IPS-15b (cell line): ENCODE data around the gene FAM184A.

Experiments used
- H3K27me3 ChIP-seq: one replicate; pipeline ENCODE4 v1.6.1; 2013; ENCODE audit warnings: low read length; ENCODE audit not compliant: control insufficient read depth, insufficient read depth
- H3K36me3 ChIP-seq: one replicate; pipeline ENCODE4 v1.6.1; 2013; ENCODE audit warnings: low read length; ENCODE audit not compliant: control insufficient read depth, insufficient read depth
- H3K4me1 ChIP-seq: one replicate; pipeline ENCODE4 v1.6.1; 2013; ENCODE audit warnings: mild to moderate bottlenecking, low read length; ENCODE audit not compliant: control insufficient read depth, insufficient read depth
- H3K4me3 ChIP-seq: one replicate; pipeline ENCODE4 v1.5.1; 2013; ENCODE audit warnings: low read depth, low read length
- H3K9ac ChIP-seq: one replicate; pipeline ENCODE4 v1.6.1; 2013; ENCODE audit warnings: low read depth, mild to moderate bottlenecking, low read length
- H3K9me3 ChIP-seq: one replicate; pipeline ENCODE4 v1.6.1; 2013; ENCODE audit warnings: mild to moderate bottlenecking, low read length; ENCODE audit not compliant: control insufficient read depth, insufficient read depth

FAM184A gene

DNA sequence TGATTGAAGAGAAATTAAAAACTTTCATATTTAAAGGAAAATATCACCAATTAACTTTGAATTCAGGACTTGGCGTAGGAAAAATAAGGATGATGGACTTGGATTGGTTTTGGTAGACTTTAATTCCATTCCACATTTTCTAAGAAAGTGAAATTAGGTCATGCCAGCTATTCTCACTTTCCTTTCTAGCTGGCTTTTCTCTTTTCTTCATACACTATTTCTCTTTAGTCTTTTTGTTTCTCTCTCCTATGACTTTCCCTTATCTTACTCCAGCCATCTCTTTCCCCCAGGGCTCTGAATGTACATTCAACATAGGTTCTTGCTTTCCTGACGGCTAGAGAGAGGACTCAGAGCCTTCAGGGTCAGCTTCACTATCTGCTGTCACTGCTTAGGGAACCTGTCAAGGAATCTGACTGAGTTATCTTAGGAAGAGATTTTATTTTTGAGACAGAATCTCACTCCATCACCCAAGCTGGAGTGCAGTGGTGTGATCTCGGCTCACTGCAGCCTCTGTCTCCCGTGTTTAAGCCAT is 82.1 kb downstream of the FAM184A start:
- Histone ChIP-seq H3K27me3 (no peaks in the 10 kb centered on the region), H3K9ac (no peak overlapping the region), H3K36me3 (no peaks in the 10 kb centered on the region), H3K4me3 (no peak overlapping the region), H3K9me3 (no peaks in the 10 kb centered on the region), H3K4me1 (no peaks in the 10 kb centered on the region)

DNA sequence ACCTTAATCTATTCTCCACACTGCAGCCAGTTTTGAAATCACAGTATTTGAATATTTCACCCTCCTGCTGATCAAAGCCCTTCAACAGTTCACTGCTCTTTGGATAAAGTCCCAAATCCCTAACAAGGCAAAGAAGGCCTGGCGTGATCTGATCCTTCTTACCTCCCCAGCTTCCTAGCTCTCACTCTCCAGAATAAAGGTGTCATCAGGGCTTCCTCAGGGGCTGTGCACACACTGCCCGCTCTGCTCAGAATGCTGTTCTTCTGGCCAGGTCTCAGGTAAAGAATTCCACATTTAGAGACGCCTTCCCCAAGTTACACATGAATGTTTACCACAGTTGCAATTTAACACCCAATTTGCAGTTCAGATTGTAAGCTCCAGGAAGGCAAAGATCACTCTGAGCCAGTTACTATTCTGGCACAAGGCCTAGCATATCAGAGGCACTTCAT is 84.6 kb downstream of the FAM184A start:
- Histone ChIP-seq H3K27me3 (no peaks in the 10 kb centered on the region), H3K4me3 (no peak overlapping the region), H3K36me3 (no peaks in the 10 kb centered on the region), H3K9ac (no peak overlapping the region), H3K4me1 (no peaks in the 10 kb centered on the region), H3K9me3 (no peaks in the 10 kb centered on the region)

DNA sequence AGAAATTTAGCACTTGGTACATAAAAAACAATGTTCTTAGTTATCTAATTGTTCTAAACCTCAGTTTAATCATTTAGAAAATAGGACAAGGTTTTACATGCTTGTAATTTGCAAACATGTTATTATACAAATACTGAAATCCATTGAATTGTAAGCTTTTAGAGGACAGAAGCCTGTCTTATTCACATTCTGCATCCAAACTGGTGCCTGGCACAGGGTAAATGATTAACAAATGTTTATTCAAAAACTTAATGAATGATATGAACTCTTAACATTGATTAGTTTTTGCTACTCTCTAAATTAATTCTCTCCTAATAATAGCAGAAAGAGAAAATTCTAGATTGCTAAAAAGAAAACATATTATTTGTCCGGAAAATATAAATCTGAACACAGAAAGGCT is 85.1 kb downstream of the FAM184A start:
- Histone ChIP-seq H3K4me3 (no peak overlapping the region), H3K36me3 (no peaks in the 10 kb centered on the region), H3K4me1 (no peaks in the 10 kb centered on the region), H3K9ac (no peak overlapping the region), H3K9me3 (no peaks in the 10 kb centered on the region), H3K27me3 (no peaks in the 10 kb centered on the region)

DNA sequence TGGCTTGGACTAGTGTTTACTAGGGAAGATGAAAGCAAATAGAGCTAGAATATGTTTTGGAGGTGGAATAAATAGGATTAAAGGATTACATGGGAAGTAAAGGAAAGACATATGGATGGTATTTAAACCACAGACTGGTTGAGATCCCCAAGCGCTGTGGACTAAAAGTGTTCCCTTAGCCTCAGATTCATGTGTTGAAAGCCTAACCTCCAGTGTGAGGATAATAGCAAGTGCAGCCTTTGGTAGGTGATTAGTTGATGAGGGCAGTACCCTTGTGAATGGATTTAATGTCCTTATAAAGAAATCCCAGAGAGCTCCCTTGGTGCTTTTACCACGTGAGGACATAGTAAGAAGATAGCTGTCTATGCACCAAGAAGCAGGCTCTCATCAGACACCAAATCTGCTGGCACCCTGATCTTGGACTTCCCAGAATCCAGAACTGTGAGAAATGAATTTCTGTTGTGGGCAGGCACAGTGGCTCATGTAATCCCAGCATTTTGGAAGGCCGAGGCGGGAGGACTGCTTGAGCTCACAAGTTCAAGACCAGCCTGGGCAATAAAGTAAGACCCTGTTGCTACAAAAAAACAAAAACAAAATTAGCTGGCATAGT is 86.2 kb downstream of the FAM184A start:
- no peak overlapping the region for H3K9ac ChIP-seq

DNA sequence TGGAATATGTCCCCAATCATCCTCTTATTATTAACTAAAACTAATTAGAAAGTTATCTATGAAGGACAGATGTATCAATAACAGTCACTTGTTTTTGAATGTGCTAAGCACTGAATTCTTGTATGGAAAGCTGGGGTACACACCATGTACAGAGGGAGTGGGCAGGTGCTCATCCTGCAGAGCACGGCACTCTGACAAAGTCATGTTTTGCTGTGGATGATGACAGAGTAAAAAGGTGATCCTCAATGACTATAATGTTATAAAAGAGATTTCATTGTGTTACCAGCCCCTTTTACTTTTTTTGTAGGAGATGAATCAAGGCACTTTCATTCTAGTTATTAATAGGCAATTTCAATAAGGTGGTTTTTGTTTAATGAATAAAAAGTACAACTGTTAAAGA is 92.2 kb downstream of the FAM184A start:
- no peaks in the 10 kb centered on the region for H3K36me3 ChIP-seq
- H3K9ac ChIP-seq = no peak overlapping the region
- H3K4me3 ChIP-seq = no peak overlapping the region
- no peaks in the 10 kb centered on the region for H3K4me1 ChIP-seq
- H3K9me3 ChIP-seq = no peaks in the 10 kb centered on the region
- no peaks in the 10 kb centered on the region for H3K27me3 ChIP-seq

More for the DNA sequence above, 86.2 kb downstream of the FAM184A start:
- Histone ChIP-seq H3K27me3 (no peaks in the 10 kb centered on the region), H3K4me3 (no peak overlapping the region), H3K36me3 (no peaks in the 10 kb centered on the region), H3K4me1 (no peaks in the 10 kb centered on the region), H3K9me3 (no peaks in the 10 kb centered on the region)

DNA sequence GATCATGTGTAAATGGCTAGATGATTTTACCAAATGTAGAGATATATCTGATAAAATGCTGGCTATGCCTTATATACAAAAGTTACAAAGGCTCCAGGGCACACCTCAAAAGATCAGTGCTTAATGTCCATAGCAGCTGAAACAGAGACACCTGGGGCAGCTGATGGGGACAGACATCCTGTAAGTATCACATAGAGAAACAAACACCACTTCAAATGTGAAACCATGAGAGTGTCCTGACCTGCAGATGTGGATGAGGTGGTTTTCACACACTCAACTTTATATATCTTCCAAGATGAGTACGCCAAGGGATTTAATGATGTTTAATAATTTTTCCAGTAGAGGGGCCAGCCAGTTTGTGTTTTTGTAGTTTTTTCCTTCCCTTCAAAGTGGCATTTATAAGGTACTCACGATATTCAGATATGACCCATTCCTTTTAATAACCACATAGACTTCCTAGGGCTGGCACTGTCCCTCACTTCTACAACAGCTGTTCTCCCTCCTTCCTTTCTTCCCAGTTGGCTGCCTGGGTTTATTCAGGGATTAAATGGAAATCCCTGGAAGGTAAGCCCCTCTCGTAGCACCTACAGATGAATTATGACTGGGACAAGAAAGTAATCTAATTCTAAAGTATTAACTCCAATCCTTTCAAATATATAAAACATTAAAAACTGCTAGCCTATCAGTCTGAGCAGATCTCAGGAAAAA is 93.2 kb downstream of the FAM184A start:
- Histone ChIP-seq H3K36me3 (no peaks in the 10 kb centered on the region), H3K9me3 (no peaks in the 10 kb centered on the region), H3K9ac (no peak overlapping the region), H3K27me3 (no peaks in the 10 kb centered on the region), H3K4me1 (no peaks in the 10 kb centered on the region), H3K4me3 (no peak overlapping the region)

DNA sequence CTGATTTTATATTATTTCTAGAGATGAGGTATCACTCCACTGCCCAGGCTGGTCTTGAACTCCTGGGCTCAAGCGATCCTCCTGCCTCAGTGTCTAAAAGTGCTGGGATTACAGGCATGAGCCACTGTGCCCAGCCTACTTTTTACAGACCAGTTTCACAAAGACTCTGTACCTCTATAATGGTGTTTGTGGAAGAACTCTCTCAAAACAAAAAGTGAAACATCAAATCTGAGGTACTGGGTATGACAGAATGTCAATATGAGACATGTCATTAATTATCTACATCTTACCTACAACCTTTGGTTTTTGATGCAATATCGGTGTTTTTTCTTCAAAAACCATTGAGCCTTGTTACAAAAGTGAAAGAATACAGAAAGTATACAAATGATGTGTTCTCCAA is 94.1 kb downstream of the FAM184A start:
- no peaks in the 10 kb centered on the region for H3K36me3 ChIP-seq
- H3K27me3 ChIP-seq = no peaks in the 10 kb centered on the region
- H3K9ac ChIP-seq = no peak overlapping the region
- H3K9me3 ChIP-seq = no peaks in the 10 kb centered on the region
- no peak overlapping the region for H3K4me3 ChIP-seq
- H3K4me1 ChIP-seq = no peaks in the 10 kb centered on the region

DNA sequence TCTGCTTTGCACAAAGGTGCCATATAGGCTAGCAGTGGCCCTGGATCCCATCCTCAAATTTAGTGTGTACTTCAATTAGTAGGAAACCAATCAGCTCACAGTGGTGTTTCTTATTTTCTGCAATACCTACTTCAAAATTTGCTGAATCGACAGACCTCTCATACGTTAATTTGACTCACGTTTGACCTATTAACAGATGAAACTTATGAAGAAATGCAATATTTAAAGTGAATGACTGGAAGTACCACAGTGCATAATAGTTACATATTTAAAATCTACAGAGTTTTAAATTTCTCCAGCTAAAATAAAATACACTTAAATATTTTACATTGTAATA is 95.9 kb downstream of the FAM184A start:
- Histone ChIP-seq H3K27me3 (no peaks in the 10 kb centered on the region), H3K4me3 (no peak overlapping the region), H3K9me3 (no peaks in the 10 kb centered on the region), H3K36me3 (no peaks in the 10 kb centered on the region), H3K9ac (no peak overlapping the region), H3K4me1 (no peaks in the 10 kb centered on the region)

- H3K4me3 ChIP-seq = no peak overlapping the region
- H3K9ac ChIP-seq = no peak overlapping the region
- no peaks in the 10 kb centered on the region for H3K27me3 ChIP-seq
- H3K9me3 ChIP-seq = no peaks in the 10 kb centered on the region
- H3K4me1 ChIP-seq = no peaks in the 10 kb centered on the region
- H3K36me3 ChIP-seq = no peaks in the 10 kb centered on the region
Measured at GRCh38 chr6:118981884-118982574, 96.4 kb downstream of the FAM184A start.

- Histone ChIP-seq H3K36me3 (no peaks in the 10 kb centered on the region), H3K4me1 (no peaks in the 10 kb centered on the region), H3K27me3 (no peaks in the 10 kb centered on the region), H3K9ac (no peak overlapping the region), H3K9me3 (no peaks in the 10 kb centered on the region), H3K4me3 (no peak overlapping the region)
Measured at GRCh38 chr6:118980063-118980462, 98.4 kb downstream of the FAM184A start.

DNA sequence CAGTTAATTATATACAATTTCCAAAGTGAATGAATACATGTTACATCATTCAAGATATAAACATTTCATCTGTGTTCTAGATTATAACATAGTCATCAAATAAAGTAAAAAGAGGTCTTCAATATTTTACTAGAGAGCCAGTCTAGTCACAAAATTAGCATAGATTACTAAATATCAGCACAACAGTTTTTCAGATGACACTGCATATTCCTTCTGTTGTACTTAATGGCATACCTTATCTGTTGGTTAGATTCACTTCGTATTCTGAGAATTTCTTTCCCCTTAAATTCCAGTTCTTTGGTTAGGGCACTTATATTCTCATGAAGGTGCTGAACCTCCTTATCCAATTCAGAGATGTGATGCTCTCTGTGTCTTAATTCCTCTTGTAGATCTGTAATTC is 103.7 kb downstream of the FAM184A start:
- H3K9me3 ChIP-seq = no peaks in the 10 kb centered on the region
- no peaks in the 10 kb centered on the region for H3K36me3 ChIP-seq
- no peak overlapping the region for H3K9ac ChIP-seq
- H3K27me3 ChIP-seq = no peaks in the 10 kb centered on the region
- peaks cover 9% of the 10 kb centered on the region for H3K4me1 ChIP-seq
- H3K4me3 ChIP-seq = no peak overlapping the region

- Histone ChIP-seq H3K4me3 (no peak overlapping the region), H3K4me1 (peaks cover 9% of the 10 kb centered on the region), H3K9ac (no peak overlapping the region), H3K27me3 (no peaks in the 10 kb centered on the region), H3K36me3 (no peaks in the 10 kb centered on the region), H3K9me3 (no peaks in the 10 kb centered on the region)
Measured at GRCh38 chr6:118971682-118972081, 106.8 kb downstream of the FAM184A start.
